ENCODE measurements around the gene NXT1. TPM values are rescaled to one million over a fixed set of nuclear protein-coding genes. Genes with fewer than 3 reads are reported as not detected.
A peak's percentile ranks its signal among the peaks of the same experiment; 100 is the strongest.

Gene NXT1
- total RNA-seq: 10 to 100 TPM; 21.3 to 42.0 (median 26.5) TPM

- ATAC-seq: peak; percentile 95
- Histone ChIP-seq H3K27me3 (no peaks in the 10 kb centered on the region), H3K4me3 (peak within 1 kb of the TSS; percentile 58 to 97), H3K36me3 (peaks cover 0 to 16% of the 10 kb centered on the region in 2 donors), H3K27ac (peak within 1 kb of the TSS; percentile 94 to 99 (median 98)), H3K9me3 (no peaks in the 10 kb centered on the region), H3K4me1 (peaks cover 0 to 35% (median 11%) of the 10 kb centered on the region in 3 donors)
- whole genome bisulfite sequencing, 2 donors (ENCODE audit: low coverage in 1 of 2): 0% methylated on average over 9 of the region's 65 CpGs; no CpG with 5 or more reads in 1 of the 2 donors
- peak; percentile 94 for TF ChIP-seq POLR2AphosphoS5 (IDR thresholded peaks at IDR 0.05)
- TF ChIP-seq EP300 (IDR thresholded peaks at IDR 0.05): no peak
- peak; percentile 80 to 86 for TF ChIP-seq POLR2A (IDR thresholded peaks at IDR 0.05)
- no peak for TF ChIP-seq CTCF (IDR thresholded peaks at IDR 0.05)
These were observed at the start of gene NXT1 for GRCh38 chr20:23350196-23350903. TSS of gene NXT1 (plus strand) at chr20:23350791. CDS start at chr20:23354042, 3,251 bp downstream.

GRCh38 chr20:23301436-23302050 is 49.0 kb upstream of the NXT1 start:
- Histone ChIP-seq H3K4me1 (peaks cover 0 to 4% (median 0%) of the 10 kb centered on the region in 3 donors), H3K27me3 (no peaks in the 10 kb centered on the region), H3K36me3 (no peaks in the 10 kb centered on the region), H3K27ac (no peak overlapping the region), H3K9me3 (no peaks in the 10 kb centered on the region), H3K4me3 (no peak overlapping the region)
- WGBS, 2 donors (ENCODE audit: low coverage in 1 of 2): 67 to 80% methylated on average over 1 to 2 of the region's 12 CpGs
- ATAC-seq: no peak
- no peak for TF ChIP-seq POLR2A (IDR thresholded peaks at IDR 0.05)
- TF ChIP-seq EP300 (IDR thresholded peaks at IDR 0.05): no peak
- no peak for TF ChIP-seq POLR2AphosphoS5 (IDR thresholded peaks at IDR 0.05)
- TF ChIP-seq CTCF (IDR thresholded peaks at IDR 0.05): no peak

- no peak for TF ChIP-seq POLR2A (IDR thresholded peaks at IDR 0.05)
- TF ChIP-seq CTCF (IDR thresholded peaks at IDR 0.05): no peak
- no peak for TF ChIP-seq EP300 (IDR thresholded peaks at IDR 0.05)
- no peak for TF ChIP-seq POLR2AphosphoS5 (IDR thresholded peaks at IDR 0.05)
- Histone ChIP-seq H3K27ac (no peak overlapping the region), H3K4me3 (no peak overlapping the region), H3K36me3 (no peaks in the 10 kb centered on the region), H3K4me1 (peaks cover 0 to 3% (median 0%) of the 10 kb centered on the region in 3 donors), H3K9me3 (no peaks in the 10 kb centered on the region), H3K27me3 (no peaks in the 10 kb centered on the region)
- no peak for ATAC-seq
- WGBS, 2 donors (ENCODE audit: low coverage in 1 of 2): 63 to 74% methylated on average over 2 to 3 of the region's 6 CpGs
These were observed 48.2 kb upstream of the NXT1 start for GRCh38 chr20:23302386-23302785.

GRCh38 chr20:23302801-23303200 is 47.8 kb upstream of the NXT1 start:
- Histone ChIP-seq H3K4me1 (no peaks in the 10 kb centered on the region), H3K27me3 (no peaks in the 10 kb centered on the region), H3K36me3 (no peaks in the 10 kb centered on the region), H3K27ac (no peak overlapping the region), H3K9me3 (no peaks in the 10 kb centered on the region), H3K4me3 (no peak overlapping the region)
- WGBS, 2 donors (ENCODE audit: low coverage in 1 of 2): 87 to 90% methylated on average over 7 to 8 of the region's 9 CpGs
- no peak for ATAC-seq
- TF ChIP-seq POLR2AphosphoS5 (IDR thresholded peaks at IDR 0.05) (no peak), EP300 (IDR thresholded peaks at IDR 0.05) (no peak), POLR2A (IDR thresholded peaks at IDR 0.05) (no peak), CTCF (IDR thresholded peaks at IDR 0.05) (no peak)

All from gastroesophageal sphincter (tissue), 4 donors.